GM12865 (cell line): Measurements from ENCODE around the gene C17orf67.

ENCODE experiments used
- DNase-seq: peaks from one replicate; pipeline ENCODE4 v3.0.0; 2010; ENCODE audit warnings: low read depth
- H3K4me3 ChIP-seq: 2 replicates; pipeline ENCODE4 v1.5.1; 2011; ENCODE audit warnings: mild to moderate bottlenecking, low read depth, low read length, control low read depth
- TF ChIP-seq, protein P1 (sequence below): IDR thresholded peaks from 2 replicates; pipeline ENCODE4 v1.5.1; 2011; ENCODE audit warnings: low read length, control low read depth, low read depth, inconsistent platforms; ENCODE audit not compliant: insufficient read depth; ENCODE audit errors: missing control alignments

Gene C17orf67

GRCh38 chr17:56742601-56743000 lies 91.1 kb downstream of the C17orf67 start:
- TF ChIP-seq, protein P1, sequence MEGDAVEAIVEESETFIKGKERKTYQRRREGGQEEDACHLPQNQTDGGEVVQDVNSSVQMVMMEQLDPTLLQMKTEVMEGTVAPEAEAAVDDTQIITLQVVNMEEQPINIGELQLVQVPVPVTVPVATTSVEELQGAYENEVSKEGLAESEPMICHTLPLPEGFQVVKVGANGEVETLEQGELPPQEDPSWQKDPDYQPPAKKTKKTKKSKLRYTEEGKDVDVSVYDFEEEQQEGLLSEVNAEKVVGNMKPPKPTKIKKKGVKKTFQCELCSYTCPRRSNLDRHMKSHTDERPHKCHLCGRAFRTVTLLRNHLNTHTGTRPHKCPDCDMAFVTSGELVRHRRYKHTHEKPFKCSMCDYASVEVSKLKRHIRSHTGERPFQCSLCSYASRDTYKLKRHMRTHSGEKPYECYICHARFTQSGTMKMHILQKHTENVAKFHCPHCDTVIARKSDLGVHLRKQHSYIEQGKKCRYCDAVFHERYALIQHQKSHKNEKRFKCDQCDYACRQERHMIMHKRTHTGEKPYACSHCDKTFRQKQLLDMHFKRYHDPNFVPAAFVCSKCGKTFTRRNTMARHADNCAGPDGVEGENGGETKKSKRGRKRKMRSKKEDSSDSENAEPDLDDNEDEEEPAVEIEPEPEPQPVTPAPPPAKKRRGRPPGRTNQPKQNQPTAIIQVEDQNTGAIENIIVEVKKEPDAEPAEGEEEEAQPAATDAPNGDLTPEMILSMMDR: no peak
- no peak for DNase-seq
- no peak overlapping the region for H3K4me3 ChIP-seq
